DOHH2 (cell line): ENCODE results near the gene SRPK2.

Experiments
- H3F3A ChIP-seq: fragments of 200-600 bp; sonication (generic), shearing (Covaris generic); 2 replicates; pipeline ENCODE4 v1.6.0; 2016; ENCODE audit warnings: antibody characterized with exemption, mild to moderate bottlenecking; ENCODE audit not compliant: control insufficient read depth, insufficient read depth
- H3K27ac ChIP-seq: fragments of 200-600 bp; sonication (generic); 2 replicates; pipeline ENCODE4 v1.5.1; 2014; ENCODE audit warnings: low read depth, mild to moderate bottlenecking, low read length, moderate library complexity
- H3K27me3 ChIP-seq: fragments of 200-600 bp; sonication (generic); 2 replicates; pipeline ENCODE4 v1.6.1; 2014; ENCODE audit warnings: mild to moderate bottlenecking, low read length, mixed read lengths; ENCODE audit not compliant: control insufficient read depth
- H3K36me3 ChIP-seq: fragments of 200-600 bp; sonication (generic); 2 replicates; pipeline ENCODE4 v1.6.1; 2014; ENCODE audit warnings: mild to moderate bottlenecking, low read length, moderate library complexity, mixed read lengths; ENCODE audit not compliant: control insufficient read depth
- H3K4me1 ChIP-seq: fragments of 200-600 bp; sonication (generic); 2 replicates; pipeline ENCODE4 v1.6.1; 2014; ENCODE audit warnings: mild to moderate bottlenecking, low read length, mixed read lengths; ENCODE audit not compliant: control insufficient read depth
- H3K4me2 ChIP-seq: fragments of 200-600 bp; sonication (generic); 2 replicates; pipeline ENCODE4 v1.6.0; 2014; ENCODE audit warnings: mild to moderate bottlenecking, low read length, moderate library complexity
- H3K4me3 ChIP-seq: fragments of 200-600 bp; sonication (generic); 2 replicates; pipeline ENCODE4 v1.5.1; 2014; ENCODE audit warnings: mild to moderate bottlenecking, low read length, mixed read lengths
- H3K79me2 ChIP-seq: fragments of 200-600 bp; sonication (generic); 2 replicates; pipeline ENCODE4 v1.6.1; 2014; ENCODE audit warnings: mild to moderate bottlenecking, low read length, mixed read lengths; ENCODE audit not compliant: control insufficient read depth
- H3K9me2 ChIP-seq: fragments of 200-600 bp; sonication (generic); replicated peaks from 2 replicates; pipeline ENCODE4 v1.6.1; 2014; ENCODE audit warnings: mild to moderate bottlenecking, low read length, mixed read lengths; ENCODE audit not compliant: control insufficient read depth
- H3K9me3 ChIP-seq: fragments of 200-600 bp; sonication (generic); 2 replicates; pipeline ENCODE4 v1.6.1; 2014; ENCODE audit warnings: antibody characterized with exemption, low read length, mixed read lengths; ENCODE audit not compliant: control insufficient read depth, insufficient read depth
- H4K20me1 ChIP-seq: fragments of 200-600 bp; sonication (generic); 2 replicates; pipeline ENCODE4 v1.6.0; 2014; ENCODE audit warnings: low read depth, mild to moderate bottlenecking, antibody characterized with exemption, low read length, moderate library complexity; ENCODE audit not compliant: control insufficient read depth, insufficient read depth
- EZH2phosphoT487 ChIP-seq: fragments of 200-600 bp; sonication (generic); IDR thresholded peaks from 2 replicates; pipeline ENCODE4 v1.6.1; 2017; ENCODE audit warnings: borderline replicate concordance, mild to moderate bottlenecking, antibody characterized with exemption, low read length, moderate library complexity, mixed read lengths
- TF ChIP-seq, protein P1 (sequence below): fragments of 200-600 bp; sonication (generic); IDR thresholded peaks from one replicate; pipeline ENCODE4 v1.5.1; 2014; ENCODE audit warnings: antibody characterized with exemption, mild to moderate bottlenecking, low read depth, low read length; ENCODE audit not compliant: poor library complexity, severe bottlenecking

SRPK2 gene

DNA sequence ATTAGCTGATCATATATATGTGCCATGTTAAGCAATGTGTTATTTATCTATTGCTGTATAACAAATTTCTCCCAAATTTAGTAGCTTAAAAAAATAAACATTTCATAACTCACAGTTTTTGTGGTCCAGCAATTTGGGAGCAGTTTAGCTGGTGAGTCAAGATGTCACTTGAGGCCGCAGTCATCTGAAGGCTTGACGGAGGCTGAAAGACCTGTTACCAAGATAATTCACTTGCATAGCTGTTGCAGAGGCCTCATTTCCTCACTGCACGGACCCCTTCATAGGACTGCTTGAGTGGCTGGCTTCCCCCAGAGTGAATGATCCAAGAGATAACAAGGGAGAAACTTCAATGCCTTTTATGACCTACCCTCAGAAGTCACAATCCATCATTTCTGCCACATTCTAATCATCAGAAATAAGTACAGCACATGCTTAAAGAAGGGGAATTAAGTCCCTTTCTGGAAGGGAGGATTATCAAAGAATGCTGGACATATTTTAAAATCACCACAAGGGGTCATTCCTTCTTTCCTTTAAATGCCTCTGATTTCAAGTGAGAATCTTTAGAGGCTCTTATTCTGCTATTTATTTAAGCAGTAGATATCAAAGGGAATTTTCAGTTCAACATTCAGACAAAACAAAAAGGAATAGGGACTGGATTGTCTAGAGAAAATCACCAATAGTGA is 10.5 kb upstream of the SRPK2 start:
- H3K4me3 ChIP-seq, result no peak overlapping the region
- no peaks in the 10 kb centered on the region for H3F3A ChIP-seq
- no peak overlapping the region for H3K4me2 ChIP-seq
- no peaks in the 10 kb centered on the region for H3K36me3 ChIP-seq
- TF ChIP-seq EZH2phosphoT487, result no peak
- TF ChIP-seq, protein P1, sequence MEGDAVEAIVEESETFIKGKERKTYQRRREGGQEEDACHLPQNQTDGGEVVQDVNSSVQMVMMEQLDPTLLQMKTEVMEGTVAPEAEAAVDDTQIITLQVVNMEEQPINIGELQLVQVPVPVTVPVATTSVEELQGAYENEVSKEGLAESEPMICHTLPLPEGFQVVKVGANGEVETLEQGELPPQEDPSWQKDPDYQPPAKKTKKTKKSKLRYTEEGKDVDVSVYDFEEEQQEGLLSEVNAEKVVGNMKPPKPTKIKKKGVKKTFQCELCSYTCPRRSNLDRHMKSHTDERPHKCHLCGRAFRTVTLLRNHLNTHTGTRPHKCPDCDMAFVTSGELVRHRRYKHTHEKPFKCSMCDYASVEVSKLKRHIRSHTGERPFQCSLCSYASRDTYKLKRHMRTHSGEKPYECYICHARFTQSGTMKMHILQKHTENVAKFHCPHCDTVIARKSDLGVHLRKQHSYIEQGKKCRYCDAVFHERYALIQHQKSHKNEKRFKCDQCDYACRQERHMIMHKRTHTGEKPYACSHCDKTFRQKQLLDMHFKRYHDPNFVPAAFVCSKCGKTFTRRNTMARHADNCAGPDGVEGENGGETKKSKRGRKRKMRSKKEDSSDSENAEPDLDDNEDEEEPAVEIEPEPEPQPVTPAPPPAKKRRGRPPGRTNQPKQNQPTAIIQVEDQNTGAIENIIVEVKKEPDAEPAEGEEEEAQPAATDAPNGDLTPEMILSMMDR, result peak; percentile 53
- no peaks in the 10 kb centered on the region for H3K9me2 ChIP-seq
- H3K27ac ChIP-seq, result no peak overlapping the region
- H3K27me3 ChIP-seq, result no peaks in the 10 kb centered on the region
- H3K79me2 ChIP-seq, result no peaks in the 10 kb centered on the region
- H4K20me1 ChIP-seq, result no peaks in the 10 kb centered on the region
- H3K9me3 ChIP-seq, result no peaks in the 10 kb centered on the region
- H3K4me1 ChIP-seq, result no peaks in the 10 kb centered on the region

DNA sequence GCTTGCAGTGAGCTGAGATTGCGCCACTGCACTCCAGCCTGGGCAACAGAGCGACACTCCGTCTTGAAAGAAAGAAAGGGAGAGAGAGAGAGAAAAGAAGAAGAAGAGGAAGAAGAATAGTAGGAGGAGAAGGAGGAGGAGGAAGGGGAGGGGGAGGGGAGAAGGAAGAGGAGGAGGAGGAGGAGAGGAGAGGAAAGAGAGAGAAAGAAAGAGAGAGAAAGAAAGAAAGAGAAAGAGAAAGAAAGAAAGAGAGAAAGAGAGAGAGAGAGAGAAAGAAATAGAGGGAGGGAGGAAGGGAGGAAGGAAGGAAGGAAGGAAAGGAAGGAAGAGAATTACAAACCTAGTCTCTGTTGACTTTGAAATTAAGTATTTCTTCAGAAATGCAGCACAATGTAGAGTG is 7.8 kb upstream of the SRPK2 start:
- Histone ChIP-seq H3K79me2 (no peaks in the 10 kb centered on the region), H3K4me1 (no peaks in the 10 kb centered on the region), H4K20me1 (no peaks in the 10 kb centered on the region), H3K4me2 (no peak overlapping the region), H3K27ac (no peak overlapping the region), H3K9me2 (no peaks in the 10 kb centered on the region), H3F3A (no peaks in the 10 kb centered on the region), H3K36me3 (no peaks in the 10 kb centered on the region), H3K9me3 (no peaks in the 10 kb centered on the region), H3K4me3 (no peak overlapping the region), H3K27me3 (peaks cover 6% of the 10 kb centered on the region; the same call in 1 of the 2 replicates)
- TF ChIP-seq, protein P1, result no peak
- no peak for TF ChIP-seq EZH2phosphoT487

DNA sequence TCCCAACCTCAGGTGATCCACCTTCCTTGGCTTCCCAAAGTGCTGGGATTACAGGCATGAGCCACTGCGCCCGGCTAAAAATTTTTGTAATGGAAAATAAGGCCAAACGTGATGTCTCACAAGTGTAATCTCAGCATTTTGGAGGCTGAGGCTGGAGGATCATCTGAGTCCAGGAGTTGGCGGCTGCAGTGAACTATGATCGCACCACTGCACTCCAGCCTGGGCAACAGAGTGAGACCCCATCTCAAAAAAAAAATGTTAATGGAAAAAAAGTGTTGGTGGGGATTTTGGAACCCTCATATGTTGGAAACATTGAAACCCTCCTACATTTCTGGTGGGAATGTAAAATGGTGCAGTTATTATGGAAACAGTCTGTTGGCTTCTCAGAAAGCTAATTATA is 2.7 kb upstream of the SRPK2 start:
- H3K27ac ChIP-seq, result no peak overlapping the region
- no peaks in the 10 kb centered on the region for H3K9me2 ChIP-seq
- TF ChIP-seq, protein P1, result no peak
- no peak for TF ChIP-seq EZH2phosphoT487
- H3F3A ChIP-seq, result peaks cover 14% of the 10 kb centered on the region
- H3K27me3 ChIP-seq, result peaks cover 36% of the 10 kb centered on the region
- H3K9me3 ChIP-seq, result no peaks in the 10 kb centered on the region
- H4K20me1 ChIP-seq, result peaks cover 10% of the 10 kb centered on the region
- H3K79me2 ChIP-seq, result peaks cover 14% of the 10 kb centered on the region
- H3K4me1 ChIP-seq, result peaks cover 15% of the 10 kb centered on the region
- H3K4me2 ChIP-seq, result no peak overlapping the region
- H3K36me3 ChIP-seq, result no peaks in the 10 kb centered on the region
- no peak overlapping the region for H3K4me3 ChIP-seq
